Endothelial cell of umbilical vein (primary cell): ENCODE results near the gene REL. TPM values are rescaled to one million over a fixed set of nuclear protein-coding genes. Genes with fewer than 3 reads are reported as not detected.

Experiments
- BruUV-seq: library from RNA; stranded (reverse); fragments of 400-500 nt; replicated peaks from 2 replicates; lab custom pipeline; 2021; lab: Mats Ljungman, UMichigan
- CTCF ChIA-PET: fragments of 300-600, 350-600 bp; sonication (Branson Sonifier 250); formaldehyde crosslinking; loops from one replicate; lab custom pipeline; 2021; ENCODE audit warnings: antibody characterized with exemption, inconsistent platforms; lab: Charles Lee
- POLR2A ChIA-PET: fragments of 300-600, 350-600 bp; sonication (Branson Sonifier 250); formaldehyde crosslinking; loops from one replicate; lab custom pipeline; 2021; ENCODE audit warnings: antibody characterized with exemption, inconsistent platforms; lab: Charles Lee
- DNase-seq: peaks from one replicate; pipeline ENCODE4 v3.0.0-alpha.2; 2011; ENCODE audit warnings: low read depth, low spot score
- FAIRE-seq: peaks from 2 replicates; lab custom pipeline; 2011; peaks lifted over from hg19 to GRCh38; lab: Jason Lieb, UNC
- H2AFZ ChIP-seq: 2 replicates; pipeline ENCODE4 v1.6.0; 2012; ENCODE audit warnings: low read depth, low read length, control low read depth, inconsistent platforms
- H3K27ac ChIP-seq: 2 replicates; pipeline ENCODE4 v1.5.1; 2011; ENCODE audit warnings: low read depth, mild to moderate bottlenecking, control low read depth, low read length, moderate library complexity; ENCODE audit not compliant: insufficient read depth
- H3K27me3 ChIP-seq, 2 experiments: 2 replicates each; pipeline versions ENCODE4 v1.6.0 to v1.6.1; 2011; ENCODE audit warnings: low read length in 2 of 2, mixed read lengths in 1 of 2; ENCODE audit not compliant: control insufficient read depth in 2 of 2, insufficient read depth in 2 of 2
- H3K36me3 ChIP-seq, 2 experiments: 2 replicates in 1 of 2; 3 replicates in 1 of 2; pipeline ENCODE4 v1.5.1; 2011; ENCODE audit warnings: low read length in 2 of 2, mild to moderate bottlenecking in 1 of 2, moderate library complexity in 1 of 2; ENCODE audit not compliant: control insufficient read depth in 2 of 2, insufficient read depth in 2 of 2; ENCODE audit errors: extremely low read depth in 1 of 2
- H3K4me1 ChIP-seq: 3 replicates; pipeline ENCODE4 v1.5.1; 2011; ENCODE audit warnings: mild to moderate bottlenecking, low read length; ENCODE audit not compliant: control insufficient read depth, insufficient read depth; ENCODE audit errors: extremely low read depth
- H3K4me2 ChIP-seq: 2 replicates; pipeline ENCODE4 v1.6.1; 2011; ENCODE audit warnings: low read length, control low read depth, mixed read lengths; ENCODE audit not compliant: insufficient read depth
- H3K4me3 ChIP-seq, 3 experiments: fragments of 200-600 bp in 1 of 3; sonication (generic), shearing (Covaris generic) in 1 of 3; replicated peaks in 1 of 3; 2 replicates each; pipeline ENCODE4 v1.5.1; 2011 to 2016; ENCODE audit warnings: control low read depth in 3 of 3, low read length in 3 of 3, mild to moderate bottlenecking in 2 of 3, inconsistent platforms in 1 of 3, low read depth in 1 of 3, moderate library complexity in 1 of 3; ENCODE audit not compliant: insufficient read depth in 1 of 3
- H3K79me2 ChIP-seq: 2 replicates; pipeline ENCODE4 v1.6.0; 2012; ENCODE audit warnings: low read length, inconsistent platforms; ENCODE audit not compliant: control insufficient read depth, insufficient read depth
- H3K9ac ChIP-seq: replicated peaks from 2 replicates; pipeline ENCODE3; 2011; ENCODE audit warnings: low read length, control low read depth; ENCODE audit not compliant: insufficient read depth; ENCODE audit errors: extremely low read depth
- H3K9me1 ChIP-seq: replicated peaks from 3 replicates; pipeline ENCODE4 v1.6.0; 2011; ENCODE audit warnings: mild to moderate bottlenecking, low read length; ENCODE audit not compliant: control insufficient read depth, insufficient read depth; ENCODE audit errors: extremely low read depth
- H3K9me3 ChIP-seq: replicated peaks from 2 replicates; pipeline ENCODE4 v1.5.1; 2012; ENCODE audit warnings: low read length, inconsistent platforms; ENCODE audit not compliant: control insufficient read depth, insufficient read depth
- H4K20me1 ChIP-seq: replicated peaks from 2 replicates; pipeline ENCODE3; 2011; ENCODE audit warnings: mild to moderate bottlenecking, low read length; ENCODE audit not compliant: control insufficient read depth, insufficient read depth; ENCODE audit errors: extremely low read depth
- CTCF ChIP-seq, 2 donors: IDR thresholded peaks; 1 replicate in 1 of 2; 2 replicates in 1 of 2; pipeline ENCODE4 v1.5.1; 2011; ENCODE audit warnings: low read length in 2 of 2, mild to moderate bottlenecking in 2 of 2, moderate library complexity in 2 of 2, control low read depth in 1 of 2, inconsistent platforms in 1 of 2, low read depth in 1 of 2; ENCODE audit not compliant: insufficient read depth in 1 of 2; ENCODE audit errors: extremely low read depth in 1 of 2
- EZH2 ChIP-seq: IDR thresholded peaks from 2 replicates; pipeline ENCODE4 v1.6.1; 2012; ENCODE audit warnings: borderline replicate concordance, low read depth, mild to moderate bottlenecking, moderate library complexity, low read length, inconsistent platforms; ENCODE audit not compliant: severe bottlenecking
- FOS ChIP-seq: IDR thresholded peaks from 2 replicates; pipeline ENCODE4 v1.6.1; 2011; ENCODE audit warnings: mild to moderate bottlenecking, low read length, moderate library complexity, borderline replicate concordance; ENCODE audit not compliant: insufficient read depth
- GATA2 ChIP-seq: IDR thresholded peaks from 2 replicates; pipeline ENCODE4 v1.7.0; 2011; ENCODE audit warnings: low read depth, mild to moderate bottlenecking, moderate library complexity, mixed read lengths, low read length; ENCODE audit not compliant: insufficient read length, insufficient read depth
- JUN ChIP-seq: IDR thresholded peaks from 2 replicates; pipeline ENCODE4 v1.6.1; 2011; ENCODE audit warnings: borderline replicate concordance, low read depth; ENCODE audit not compliant: insufficient read length, insufficient read depth
- MAX ChIP-seq: IDR thresholded peaks from 2 replicates; pipeline ENCODE4 v1.6.1; 2011; ENCODE audit not compliant: insufficient read depth, insufficient read length
- MYC ChIP-seq: IDR thresholded peaks from one replicate; pipeline ENCODE4 v1.6.1; 2011; ENCODE audit warnings: mild to moderate bottlenecking, low read depth, low read length
- POLR2A ChIP-seq: IDR thresholded peaks from 2 replicates; pipeline ENCODE4 v1.6.1; 2012; ENCODE audit warnings: low read depth, mild to moderate bottlenecking, control low read depth, low read length
- POLR2AphosphoS5 ChIP-seq: IDR thresholded peaks from 2 replicates; pipeline ENCODE4 v1.6.1; 2012; ENCODE audit warnings: low read depth, mild to moderate bottlenecking, control low read depth, low read length, moderate library complexity; ENCODE audit not compliant: insufficient read depth
- dilution Hi-C: fragments of 300-500 bp; cut with MboI; formaldehyde crosslinking; loops from one replicate; pipeline ENCODE4 v1.15.0; 2019; ENCODE audit warnings: low sequenced_read_pairs; ENCODE audit not compliant: extremely low pct_ligation_motif_present
- intact Hi-C: fragments of 100-400 bp; cut with micrococcal nuclease; formaldehyde crosslinking; loops from one replicate; pipeline ENCODE4 v1.10.0; 2022
- polyA plus RNA-seq, 4 experiments: library from polyadenylated mRNA; depleted of rRNA in 3 of 4; stranded (reverse) in 3 of 4; unstranded in 1 of 4; fragments of >200 nt; gene quantifications; 2 replicates each; pipeline versions ENCODE4 v1.2.1 to v1.2.3, GENCODE V29; 2011 to 2012; ENCODE audit warnings: missing spikeins in 1 of 4
- total RNA-seq: library from RNA; stranded (reverse); gene quantifications from 2 replicates; pipeline ENCODE4 v1.2.3, GENCODE V29; 2021

REL gene
- total and polyA plus RNA-seq, 2 donors (not counting 3 experiments of a cell fraction or from before 2014, with no cell fraction given) = 3.5 to 12.8 TPM

GRCh38 chr2:60960706-60961105, 79.3 kb downstream of the REL start:
- Histone ChIP-seq H3K9me3 (no peaks in the 10 kb centered on the region), H4K20me1 (no peaks in the 10 kb centered on the region), H2AFZ (no peak overlapping the region), H3K27ac (no peak overlapping the region), H3K79me2 (no peaks in the 10 kb centered on the region), H3K27me3 (no peaks in the 10 kb centered on the region), H3K9ac (no peak overlapping the region), H3K9me1 (no peaks in the 10 kb centered on the region), H3K4me2 (no peak overlapping the region), H3K4me3 (no peak overlapping the region), H3K36me3 (no peaks in the 10 kb centered on the region), H3K4me1 (peaks cover 19% of the 10 kb centered on the region)
- dilution Hi-C loops (no loop called here), intact Hi-C loops (no loop called here)
- TF ChIP-seq POLR2A = no peak
- no peak for TF ChIP-seq JUN
- TF ChIP-seq POLR2AphosphoS5 = no peak
- TF ChIP-seq MAX = no peak
- TF ChIP-seq MYC = no peak
- no peak for TF ChIP-seq CTCF (IDR thresholded peaks at IDR 0.05; ENCODE audit: extremely low read depth in 1 of 2, insufficient read depth in 1 of 2, low read depth in 1 of 2, low read length in 2 of 2)
- TF ChIP-seq GATA2 = no peak
- no peak for TF ChIP-seq EZH2
- no peak for TF ChIP-seq FOS
- ChIA-PET POLR2A (no interaction called here), CTCF (interaction anchor here (1.0 kb wide), 1 partner anchor 38 kb away, joined by 4 read pairs; no protein-coding TSS in a partner anchor)
- BruUV-seq = no TSS peak
- FAIRE-seq = no peak
- no peak for DNase-seq
